Skin of body (tissue), 2 donors: Measurements from ENCODE around the gene GBF1. TPM values are rescaled to one million over a fixed set of nuclear protein-coding genes. Genes with fewer than 3 reads are reported as not detected.
"Not testable (repeated sequence)": the region's sequence is repeated elsewhere in the genome, so short reads cannot be mapped to it uniquely, and the experiment has no call there.

ENCODE experiments used
- DNase-seq: peaks from one replicate; lab custom pipeline; 2025; lab: John Stamatoyannopoulos, UW
- total RNA-seq: library from RNA; depleted of rRNA; stranded (reverse); fragments of >200 nt; gene quantifications from one replicate; pipeline ENCODE4 v1.2.3, GENCODE V29; 2014

GBF1 gene
- total RNA-seq, 1 donor from 2014 or later, result 22.8 TPM

GRCh38 chr10:102302611-102303010 lies 57.3 kb downstream of the GBF1 start:
- DNase-seq, result no peak

- DNase-seq, result no peak
Measured at GRCh38 chr10:102306006-102306405, 60.7 kb downstream of the GBF1 start.

GRCh38 chr10:102306710-102307109 lies 61.4 kb downstream of the GBF1 start:
- DNase-seq, result no peak

GRCh38 chr10:102308318-102308717 lies 63.0 kb downstream of the GBF1 start:
- not testable (repeated sequence) for DNase-seq

- DNase-seq, result no peak
Measured at GRCh38 chr10:102309236-102309635, 63.9 kb downstream of the GBF1 start.

- no peak for DNase-seq
Measured at GRCh38 chr10:102309916-102310315, 64.6 kb downstream of the GBF1 start.

GRCh38 chr10:102310361-102311024 lies 65.2 kb downstream of the GBF1 start:
- no peak for DNase-seq

GRCh38 chr10:102311025-102311420 lies 65.7 kb downstream of the GBF1 start:
- DNase-seq, result no peak

GRCh38 chr10:102312683-102313082 lies 67.4 kb downstream of the GBF1 start:
- DNase-seq, result no peak

GRCh38 chr10:102313221-102313896 lies 68.0 kb downstream of the GBF1 start:
- no peak for DNase-seq

GRCh38 chr10:102314801-102315200 lies 69.5 kb downstream of the GBF1 start:
- no peak for DNase-seq

GRCh38 chr10:102316421-102316820 lies 71.1 kb downstream of the GBF1 start:
- DNase-seq, result no peak

GRCh38 chr10:102322914-102323313 lies 77.6 kb downstream of the GBF1 start:
- no peak for DNase-seq

GRCh38 chr10:102324061-102324460 lies 78.7 kb downstream of the GBF1 start:
- no peak for DNase-seq

GRCh38 chr10:102326031-102326430 lies 80.7 kb downstream of the GBF1 start:
- DNase-seq, result no peak

GRCh38 chr10:102327002-102327401 lies 81.7 kb downstream of the GBF1 start:
- DNase-seq, result no peak

GRCh38 chr10:102327641-102328040 lies 82.3 kb downstream of the GBF1 start:
- no peak for DNase-seq

GRCh38 chr10:102332772-102333171 lies 87.4 kb downstream of the GBF1 start:
- DNase-seq, result no peak

GRCh38 chr10:102334101-102334500 lies 88.8 kb downstream of the GBF1 start:
- DNase-seq, result no peak

GRCh38 chr10:102335184-102335583 lies 89.9 kb downstream of the GBF1 start:
- no peak for DNase-seq

- DNase-seq, result no peak
Measured at GRCh38 chr10:102341038-102341688, 95.8 kb downstream of the GBF1 start.

GRCh38 chr10:102342458-102342857 lies 97.1 kb downstream of the GBF1 start:
- DNase-seq, result no peak

- no peak for DNase-seq
Measured at GRCh38 chr10:102342958-102343357, 97.6 kb downstream of the GBF1 start.
